ENCODE measurements around the gene DTWD2.

DNA sequence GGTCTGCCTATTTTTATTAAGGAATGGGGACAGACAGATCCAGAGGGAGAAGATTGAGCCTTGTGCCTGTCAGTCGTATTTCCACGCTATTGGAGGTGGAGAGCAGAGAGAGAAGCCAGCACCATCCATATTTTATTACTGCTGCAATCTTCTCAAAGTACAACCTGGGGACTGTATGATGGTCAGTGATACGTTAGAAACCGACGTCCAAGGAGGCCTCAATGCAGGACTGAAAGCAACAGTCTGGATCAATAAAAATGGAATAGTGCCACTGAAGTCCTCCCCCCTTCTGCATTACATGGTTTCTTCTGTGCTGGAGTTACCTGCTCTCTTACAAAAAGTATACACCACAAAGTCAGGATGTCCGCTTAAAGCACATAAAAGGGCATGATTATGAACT lies 21.9 kb upstream of the DTWD2 start:
- TF ChIP-seq EZH2 (optimal IDR thresholded peaks at IDR 0.05; ENCODE audit: low read depth, low read length) (no peak), CTCF (IDR thresholded peaks at IDR 0.05; ENCODE audit: low read length) (no peak)

All from MM.1S (cell line).